Measurements from ENCODE around the gene LEF1. TPM values are rescaled to one million over a fixed set of nuclear protein-coding genes. Genes with fewer than 3 reads are reported as not detected.

LEF1 gene
- total RNA-seq, 6 donors from 2014 or later, result 3.3 to 10.0 (median 5.6) TPM

DNA sequence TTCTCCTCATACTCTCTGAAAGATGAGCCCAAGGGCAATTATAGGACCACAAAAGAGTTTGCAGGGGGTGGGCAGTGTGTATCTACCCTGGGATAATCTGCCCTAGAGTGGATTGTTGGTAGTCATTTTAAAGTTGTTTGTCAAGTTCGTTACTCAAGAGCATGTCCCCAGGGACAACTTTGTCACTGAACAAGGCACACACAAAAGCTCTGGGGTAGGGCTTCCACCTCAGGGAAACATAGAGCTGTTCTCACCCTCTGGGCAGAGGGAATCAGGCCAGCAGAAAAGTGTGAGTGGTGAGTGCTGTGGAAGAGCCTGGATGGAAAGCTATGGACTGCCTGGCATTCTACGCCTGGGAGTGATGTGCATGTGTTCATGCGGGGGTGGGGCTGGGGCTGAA, 23.3 kb upstream of the LEF1 start:
- Histone ChIP-seq H3K36me3 (no peaks in the 10 kb centered on the region), H3K4me3 (no peak overlapping the region), H3K9me3 (no peaks in the 10 kb centered on the region), H3K27ac (no peak overlapping the region), H3K4me1 (no peaks in the 10 kb centered on the region), H3K27me3 (no peaks in the 10 kb centered on the region)
- 79 to 88% methylated on average over 3 of the region's 3 CpGs for WGBS, 2 donors
- TF ChIP-seq, protein P1, sequence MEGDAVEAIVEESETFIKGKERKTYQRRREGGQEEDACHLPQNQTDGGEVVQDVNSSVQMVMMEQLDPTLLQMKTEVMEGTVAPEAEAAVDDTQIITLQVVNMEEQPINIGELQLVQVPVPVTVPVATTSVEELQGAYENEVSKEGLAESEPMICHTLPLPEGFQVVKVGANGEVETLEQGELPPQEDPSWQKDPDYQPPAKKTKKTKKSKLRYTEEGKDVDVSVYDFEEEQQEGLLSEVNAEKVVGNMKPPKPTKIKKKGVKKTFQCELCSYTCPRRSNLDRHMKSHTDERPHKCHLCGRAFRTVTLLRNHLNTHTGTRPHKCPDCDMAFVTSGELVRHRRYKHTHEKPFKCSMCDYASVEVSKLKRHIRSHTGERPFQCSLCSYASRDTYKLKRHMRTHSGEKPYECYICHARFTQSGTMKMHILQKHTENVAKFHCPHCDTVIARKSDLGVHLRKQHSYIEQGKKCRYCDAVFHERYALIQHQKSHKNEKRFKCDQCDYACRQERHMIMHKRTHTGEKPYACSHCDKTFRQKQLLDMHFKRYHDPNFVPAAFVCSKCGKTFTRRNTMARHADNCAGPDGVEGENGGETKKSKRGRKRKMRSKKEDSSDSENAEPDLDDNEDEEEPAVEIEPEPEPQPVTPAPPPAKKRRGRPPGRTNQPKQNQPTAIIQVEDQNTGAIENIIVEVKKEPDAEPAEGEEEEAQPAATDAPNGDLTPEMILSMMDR (IDR thresholded peaks at IDR 0.05), result no peak
- no peak for TF ChIP-seq POLR2AphosphoS5 (IDR thresholded peaks at IDR 0.05)
- TF ChIP-seq POLR2A (IDR thresholded peaks at IDR 0.05), result no peak
- TF ChIP-seq EP300 (IDR thresholded peaks at IDR 0.05), result no peak
- ATAC-seq (ENCODE audit: low FRiP score in 2 of 2) (no peak), DNase-seq (no peak)

DNA sequence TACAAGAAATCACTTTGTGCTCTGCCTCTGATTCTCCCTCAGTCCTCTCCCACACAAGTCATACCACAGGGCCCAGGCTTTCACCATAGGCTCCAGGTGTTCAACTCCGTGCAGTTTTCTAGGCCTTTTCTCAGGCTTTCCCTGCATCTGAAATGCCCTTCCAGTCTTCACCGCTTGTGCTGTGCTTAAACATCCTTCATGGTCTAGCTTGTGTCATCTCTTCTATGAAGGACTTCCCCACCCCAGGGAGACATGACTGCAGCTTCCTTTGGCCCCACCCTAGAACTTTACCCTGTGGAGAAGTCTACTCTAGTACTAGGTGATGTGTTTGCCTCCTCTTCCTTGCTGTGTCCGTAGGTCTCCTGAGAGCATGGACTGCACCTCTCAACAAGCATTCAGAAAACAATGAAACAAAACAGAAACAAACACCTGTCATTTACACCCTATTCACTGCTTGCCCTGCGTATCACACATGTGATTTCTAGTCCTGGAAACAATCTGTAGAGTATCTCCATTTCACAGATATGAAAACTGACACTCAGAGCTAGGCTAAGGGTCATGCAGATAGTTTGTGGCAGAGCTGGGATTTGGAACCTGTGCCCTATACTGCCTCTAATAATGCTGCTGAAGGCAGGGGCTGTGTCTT, 22.7 kb upstream of the LEF1 start:
- H3K4me3 ChIP-seq, result no peak overlapping the region
- no peaks in the 10 kb centered on the region for H3K9me3 ChIP-seq
- no peaks in the 10 kb centered on the region for H3K36me3 ChIP-seq
- TF ChIP-seq POLR2A (IDR thresholded peaks at IDR 0.05) (no peak), POLR2AphosphoS5 (IDR thresholded peaks at IDR 0.05) (no peak), EP300 (IDR thresholded peaks at IDR 0.05) (no peak)
- TF ChIP-seq, protein P1 (IDR thresholded peaks at IDR 0.05), result no peak
- H3K4me1 ChIP-seq, result no peaks in the 10 kb centered on the region
- ATAC-seq (ENCODE audit: low FRiP score in 2 of 2) (no peak), DNase-seq (no peak)
- 92 to 93% methylated on average over 4 of the region's 4 CpGs for WGBS, 2 donors
- H3K27ac ChIP-seq, result no peak overlapping the region
- no peaks in the 10 kb centered on the region for H3K27me3 ChIP-seq

DNA sequence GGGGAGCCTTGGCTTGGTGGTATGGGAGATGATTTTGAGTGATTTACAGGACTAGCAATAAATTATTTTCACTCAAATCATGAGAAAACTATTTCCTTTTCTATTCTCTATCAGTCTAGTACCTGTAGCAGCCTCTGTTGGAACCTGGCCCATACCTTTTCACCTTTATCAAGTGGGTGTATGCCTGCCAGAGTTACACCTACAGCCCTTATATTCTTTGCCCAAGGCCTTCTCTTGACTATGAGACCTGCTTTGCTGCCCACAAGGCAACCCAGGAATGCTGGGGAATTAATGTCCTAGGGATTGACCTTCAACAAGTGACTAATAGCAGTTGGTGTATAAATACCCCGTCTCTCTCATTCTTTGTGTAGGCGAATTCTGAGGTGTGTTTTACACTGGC, 20.0 kb upstream of the LEF1 start:
- Histone ChIP-seq H3K36me3 (no peaks in the 10 kb centered on the region), H3K9me3 (no peaks in the 10 kb centered on the region), H3K27ac (no peak overlapping the region), H3K4me3 (no peak overlapping the region), H3K4me1 (no peaks in the 10 kb centered on the region), H3K27me3 (no peaks in the 10 kb centered on the region)
- TF ChIP-seq POLR2A (IDR thresholded peaks at IDR 0.05), result no peak
- TF ChIP-seq EP300 (IDR thresholded peaks at IDR 0.05), result no peak
- TF ChIP-seq POLR2AphosphoS5 (IDR thresholded peaks at IDR 0.05), result no peak
- TF ChIP-seq, protein P1 (IDR thresholded peaks at IDR 0.05), result no peak
- DNase-seq (no peak), ATAC-seq (ENCODE audit: low FRiP score in 2 of 2) (no peak)
- 68 to 74% methylated on average over 2 of the region's 2 CpGs for WGBS, 2 donors

DNA sequence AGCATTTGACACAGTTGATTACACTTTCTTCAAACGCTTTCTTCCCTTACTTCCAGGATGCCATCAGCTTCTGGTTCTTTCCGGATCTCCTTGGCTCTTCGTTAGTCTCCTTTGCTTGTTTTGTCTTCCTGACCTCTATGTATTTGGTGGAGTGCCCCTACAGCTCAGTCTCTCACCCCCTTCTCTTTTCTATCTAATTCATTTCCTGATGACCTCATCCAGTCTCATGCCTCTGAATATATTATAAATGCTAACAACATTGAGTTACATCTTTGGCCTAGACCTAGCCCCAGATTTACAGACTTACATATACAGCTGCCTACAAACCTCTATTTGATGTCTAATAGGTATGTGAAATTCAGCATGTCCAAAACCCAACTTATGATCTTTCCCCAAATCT, 16.5 kb upstream of the LEF1 start:
- Histone ChIP-seq H3K9me3 (no peaks in the 10 kb centered on the region), H3K4me3 (no peak overlapping the region), H3K27me3 (no peaks in the 10 kb centered on the region), H3K27ac (no peak overlapping the region), H3K4me1 (no peaks in the 10 kb centered on the region), H3K36me3 (no peaks in the 10 kb centered on the region)
- ATAC-seq (ENCODE audit: low FRiP score in 2 of 2) (no peak), DNase-seq (no peak)
- no peak for TF ChIP-seq EP300 (IDR thresholded peaks at IDR 0.05)
- WGBS, 2 donors, result 85% methylated on average over 3 of the region's 3 CpGs

DNA sequence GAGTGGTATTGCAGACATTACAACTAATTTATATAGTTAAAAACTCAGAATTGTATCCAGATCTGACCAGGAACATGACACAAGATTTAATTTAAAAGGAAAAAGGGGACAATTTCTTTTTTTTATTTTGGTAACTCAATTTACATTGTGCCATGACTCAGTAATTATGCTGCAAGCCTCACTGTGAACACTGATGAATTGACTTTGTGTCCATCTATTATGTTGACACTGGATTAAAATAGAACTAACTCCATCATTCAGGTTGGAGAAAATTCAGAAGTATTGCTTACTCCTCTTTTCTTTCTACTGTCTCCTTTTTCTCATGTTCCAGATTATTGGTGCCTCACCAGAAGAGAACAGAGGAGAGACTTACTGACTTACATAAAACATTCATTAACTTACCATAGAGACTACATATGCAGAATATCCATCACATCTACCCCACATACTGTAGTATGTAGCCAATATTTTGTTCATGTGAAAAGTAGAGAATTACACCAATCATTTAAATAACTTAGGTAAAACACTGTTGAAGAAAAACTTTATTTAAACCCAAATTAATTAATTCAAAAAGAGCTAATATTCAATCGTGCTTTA, 15.8 kb upstream of the LEF1 start:
- no peak for DNase-seq
- H3K4me1 ChIP-seq, result no peaks in the 10 kb centered on the region
- H3K27ac ChIP-seq, result no peak overlapping the region
- ATAC-seq (ENCODE audit: low FRiP score in 2 of 2), result no peak
- no peaks in the 10 kb centered on the region for H3K9me3 ChIP-seq
- H3K27me3 ChIP-seq, result no peaks in the 10 kb centered on the region
- WGBS, 2 donors, result 90 to 91% methylated on average over 1 of the region's 1 CpG
- no peaks in the 10 kb centered on the region for H3K36me3 ChIP-seq
- no peak overlapping the region for H3K4me3 ChIP-seq
- no peak for TF ChIP-seq POLR2AphosphoS5 (IDR thresholded peaks at IDR 0.05)
- TF ChIP-seq POLR2A (IDR thresholded peaks at IDR 0.05), result no peak
- no peak for TF ChIP-seq EP300 (IDR thresholded peaks at IDR 0.05)
- TF ChIP-seq, protein P1 (IDR thresholded peaks at IDR 0.05), result no peak
